HTERT RPE-1 (cell line): ENCODE data around the gene CDC34.
"Not testable (repeated sequence)": the region's sequence is repeated elsewhere in the genome, so short reads cannot be mapped to it uniquely, and the experiment has no call there.

ENCODE experiments used
- in situ Hi-C: fragments of 300-500 bp; cut with MboI; formaldehyde crosslinking; loops from 4 replicates; pipeline ENCODE4 v1.14.3; 2020; ENCODE audit warnings: low sequenced_read_pairs

CDC34 gene

DNA sequence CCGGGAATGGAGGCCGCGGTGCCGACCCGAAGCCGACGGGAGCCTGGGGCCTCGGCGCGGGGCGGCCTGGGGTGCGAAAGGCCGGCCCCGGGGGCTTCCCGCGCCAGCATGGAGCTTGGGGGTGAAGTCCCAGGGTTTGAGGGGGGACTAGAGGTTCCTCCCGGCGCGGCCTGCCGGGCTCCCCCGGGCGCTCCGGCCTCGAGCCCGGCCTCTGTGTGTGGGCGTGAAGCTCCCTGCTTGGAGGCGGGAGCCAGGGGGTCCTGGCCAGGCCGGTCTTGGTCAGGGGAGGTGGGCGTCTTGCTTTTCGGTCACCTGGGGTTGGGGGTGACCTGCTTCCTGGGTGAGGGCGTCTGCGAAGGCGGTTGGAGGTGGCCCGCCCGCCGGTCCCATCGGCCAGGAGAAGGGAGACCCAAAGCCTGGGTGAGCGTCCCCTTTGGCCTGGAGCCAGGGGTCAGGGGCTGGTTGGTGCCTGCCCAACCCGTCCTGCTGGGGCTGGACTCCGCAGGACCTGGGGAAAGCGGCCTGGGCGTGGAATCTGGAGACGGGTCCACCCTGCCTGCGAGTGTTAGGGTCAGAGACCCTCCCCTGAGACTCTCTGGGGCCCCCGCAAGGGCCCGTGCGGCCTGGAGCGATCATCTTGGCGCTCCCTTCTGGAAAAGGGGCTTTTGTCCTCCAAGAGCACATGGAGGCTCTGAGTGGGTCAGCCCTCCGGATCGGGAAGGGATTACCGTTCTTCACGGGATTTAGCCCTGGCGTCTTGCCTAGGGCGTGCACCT is 41.4 kb downstream of the CDC34 start:
- in situ Hi-C loops = no loop called here

DNA sequence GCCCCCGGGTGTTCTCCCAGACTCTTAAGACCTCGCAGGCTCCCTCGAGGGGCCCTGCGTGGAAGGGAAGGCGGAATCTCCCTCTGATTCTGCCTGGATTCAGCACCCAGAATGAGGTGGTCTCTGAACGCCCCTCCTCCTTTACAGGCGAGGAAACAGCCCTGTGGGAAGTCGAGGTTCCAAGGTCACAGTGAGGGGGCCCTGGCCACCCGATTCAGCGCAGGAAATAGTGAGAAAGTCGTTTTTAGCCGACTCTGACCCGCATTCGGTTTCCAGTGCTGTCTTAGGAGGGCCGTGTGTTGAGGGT is 41.9 kb downstream of the CDC34 start:
- in situ Hi-C loops = no loop called here

DNA sequence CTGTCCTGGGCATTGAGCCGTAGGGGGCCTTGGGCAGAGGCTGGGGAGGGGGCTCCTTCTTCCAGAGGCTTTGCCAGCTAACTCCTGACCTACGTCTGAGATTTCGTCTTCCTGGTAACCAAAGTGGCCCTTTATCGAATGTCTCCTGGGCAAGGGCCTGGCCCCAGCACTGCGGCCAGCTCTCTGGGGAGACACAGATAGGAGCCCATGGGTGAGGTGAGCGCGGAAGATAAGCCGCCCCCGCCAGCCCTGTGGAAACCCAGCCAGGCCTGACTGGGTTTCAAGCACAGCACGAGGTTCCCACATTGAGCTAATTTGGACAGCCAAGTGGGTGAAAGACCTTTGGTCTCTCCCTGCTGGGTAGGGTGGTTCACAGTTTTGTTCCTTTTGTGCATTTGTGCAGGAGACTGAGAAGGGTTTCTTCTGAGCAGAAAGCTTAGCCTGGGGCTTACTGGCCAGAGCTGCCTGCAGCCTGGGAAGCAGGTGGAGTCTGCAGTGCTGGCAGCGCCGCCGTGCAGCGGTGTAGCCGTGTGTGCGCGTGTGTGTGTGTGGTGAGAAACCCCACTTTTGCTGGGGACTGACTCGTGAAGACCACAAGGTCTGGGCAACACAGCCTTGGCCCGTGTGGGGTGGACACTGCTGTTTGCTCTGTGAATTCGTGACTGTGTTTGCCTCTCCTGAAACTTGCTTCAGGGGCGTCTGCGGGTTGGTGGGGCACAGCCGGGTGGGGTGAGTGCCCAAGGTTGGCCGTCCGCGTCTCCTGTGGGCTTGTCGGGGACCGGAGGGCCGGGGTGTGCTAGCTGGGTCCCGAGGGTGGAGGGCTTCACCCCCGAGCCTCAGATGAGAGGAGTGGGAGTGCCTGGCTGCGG is 43.3 kb downstream of the CDC34 start:
- in situ Hi-C loops = no loop called here

DNA sequence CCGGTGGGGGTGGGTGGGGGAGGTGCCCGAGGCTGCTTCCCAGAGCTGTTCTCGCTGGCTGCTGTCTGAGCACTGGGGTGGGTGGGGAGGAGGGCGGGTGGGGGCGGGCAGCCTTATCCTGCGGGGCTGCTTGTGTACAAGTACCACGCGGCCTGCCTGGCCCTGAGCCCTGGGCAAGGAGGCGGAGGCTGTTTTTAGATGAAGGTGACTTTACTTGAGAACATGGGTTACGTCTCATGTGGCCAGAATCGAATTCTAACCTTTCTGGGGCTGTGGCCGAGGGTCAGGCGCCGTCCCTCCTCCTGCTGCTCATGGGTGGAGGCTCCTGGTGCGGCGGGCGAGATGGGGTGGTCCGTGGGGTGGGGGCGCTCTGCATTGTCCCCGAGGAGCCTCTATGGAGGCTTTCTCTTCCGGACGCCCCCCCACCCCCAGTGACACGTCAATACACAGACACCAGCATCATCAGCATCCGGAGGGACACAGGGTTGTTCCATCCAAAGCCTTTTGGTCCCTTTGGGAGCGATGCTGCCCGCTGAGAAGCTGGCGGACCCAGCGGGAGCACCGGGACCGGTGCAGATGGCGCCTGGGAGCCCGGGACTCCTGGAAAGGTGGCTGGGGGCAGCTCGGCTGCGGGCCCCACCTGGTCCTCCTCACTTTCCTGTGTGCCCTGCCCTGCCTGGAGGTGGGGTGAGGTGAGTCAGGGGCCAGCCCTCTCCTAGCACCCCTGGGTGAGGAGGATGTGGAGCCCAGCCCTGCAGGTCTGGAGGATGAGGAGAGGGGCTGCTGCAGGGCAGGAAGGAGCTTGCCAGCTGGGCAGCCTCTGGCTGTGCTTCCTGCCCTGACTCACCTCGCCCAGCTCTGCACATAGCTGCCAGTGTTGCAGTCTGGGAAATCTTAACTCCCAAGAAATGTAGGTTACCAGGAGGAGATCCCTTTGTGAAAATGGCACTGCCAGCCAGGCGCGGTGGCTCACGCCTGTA is 44.3 kb downstream of the CDC34 start:
- in situ Hi-C loops = no loop called here

DNA sequence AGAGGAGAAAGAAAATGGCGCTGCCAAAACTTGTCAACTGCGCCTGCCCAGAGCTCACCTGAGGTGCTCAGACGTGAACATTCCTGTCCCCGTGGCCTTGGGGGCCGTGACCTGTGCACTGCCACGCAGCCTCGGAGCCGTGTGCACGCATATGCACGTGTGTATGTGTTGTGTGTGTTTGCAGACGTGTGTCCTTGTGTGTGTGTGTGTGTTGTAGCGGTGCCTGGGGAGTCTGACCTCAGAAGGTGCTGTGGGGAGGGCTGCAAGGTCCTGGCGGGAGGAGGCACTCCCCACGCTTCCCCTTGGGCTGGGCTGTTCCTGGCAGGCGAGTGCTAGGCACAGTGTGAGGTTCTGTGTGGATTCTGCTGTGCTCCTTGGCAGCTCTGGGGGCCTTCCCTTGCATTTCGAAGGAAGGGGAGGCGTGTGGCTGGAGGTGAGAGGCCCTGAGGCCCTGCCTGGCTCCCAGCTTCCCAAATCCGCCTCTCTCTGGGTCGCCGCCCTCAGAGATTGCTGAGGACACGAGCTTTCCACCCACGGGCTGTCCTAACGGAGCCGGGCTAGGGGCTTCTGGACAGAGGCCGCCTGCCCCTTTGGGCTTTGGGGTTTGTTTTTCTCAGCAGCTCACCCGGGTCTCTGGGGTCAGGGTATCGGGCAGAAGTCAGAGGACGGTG is 45.3 kb downstream of the CDC34 start:
- in situ Hi-C loops = no loop called here

DNA sequence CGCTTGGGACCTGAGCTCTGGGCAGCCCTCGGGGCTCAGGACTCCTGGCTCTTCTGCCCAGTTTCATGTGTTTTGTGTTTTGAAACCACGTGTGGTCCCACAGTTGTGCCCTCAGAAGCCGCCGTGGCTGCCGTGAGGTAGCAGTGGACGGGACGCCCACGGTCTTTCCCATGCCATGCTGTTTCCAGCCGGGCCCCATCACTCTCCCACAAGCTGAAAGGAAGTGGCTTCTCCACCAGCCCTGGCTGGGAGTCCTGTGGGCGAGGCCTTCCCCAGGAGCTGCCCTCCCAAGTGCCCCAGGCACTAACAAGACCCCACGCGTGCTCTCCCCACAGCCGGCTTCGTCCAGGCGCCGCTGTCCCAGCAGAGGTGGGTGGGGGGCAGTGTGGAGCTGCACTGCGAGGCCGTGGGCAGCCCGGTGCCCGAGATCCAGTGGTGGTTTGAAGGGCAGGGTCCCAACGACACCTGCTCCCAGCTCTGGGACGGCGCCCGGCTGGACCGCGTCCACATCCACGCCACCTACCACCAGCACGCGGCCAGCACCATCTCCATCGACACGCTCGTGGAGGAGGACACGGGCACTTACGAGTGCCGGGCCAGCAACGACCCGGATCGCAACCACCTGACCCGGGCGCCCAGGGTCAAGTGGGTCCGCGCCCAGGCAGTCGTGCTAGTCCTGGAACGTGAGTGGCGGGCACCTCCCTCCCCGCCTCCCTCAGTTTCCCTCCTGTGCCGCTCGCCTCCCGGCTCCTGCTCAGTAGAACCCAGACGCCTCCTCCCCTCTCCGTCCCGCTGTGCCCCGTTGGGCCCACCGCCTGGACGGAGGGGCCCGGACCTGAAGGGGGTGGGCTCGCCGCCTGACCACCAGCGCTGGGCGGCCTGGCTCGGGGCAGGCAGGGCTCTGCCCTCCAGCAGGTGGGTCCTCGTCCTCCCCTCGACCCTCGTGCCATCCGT is 46.2 kb downstream of the CDC34 start:
- in situ Hi-C loops = no loop called here

DNA sequence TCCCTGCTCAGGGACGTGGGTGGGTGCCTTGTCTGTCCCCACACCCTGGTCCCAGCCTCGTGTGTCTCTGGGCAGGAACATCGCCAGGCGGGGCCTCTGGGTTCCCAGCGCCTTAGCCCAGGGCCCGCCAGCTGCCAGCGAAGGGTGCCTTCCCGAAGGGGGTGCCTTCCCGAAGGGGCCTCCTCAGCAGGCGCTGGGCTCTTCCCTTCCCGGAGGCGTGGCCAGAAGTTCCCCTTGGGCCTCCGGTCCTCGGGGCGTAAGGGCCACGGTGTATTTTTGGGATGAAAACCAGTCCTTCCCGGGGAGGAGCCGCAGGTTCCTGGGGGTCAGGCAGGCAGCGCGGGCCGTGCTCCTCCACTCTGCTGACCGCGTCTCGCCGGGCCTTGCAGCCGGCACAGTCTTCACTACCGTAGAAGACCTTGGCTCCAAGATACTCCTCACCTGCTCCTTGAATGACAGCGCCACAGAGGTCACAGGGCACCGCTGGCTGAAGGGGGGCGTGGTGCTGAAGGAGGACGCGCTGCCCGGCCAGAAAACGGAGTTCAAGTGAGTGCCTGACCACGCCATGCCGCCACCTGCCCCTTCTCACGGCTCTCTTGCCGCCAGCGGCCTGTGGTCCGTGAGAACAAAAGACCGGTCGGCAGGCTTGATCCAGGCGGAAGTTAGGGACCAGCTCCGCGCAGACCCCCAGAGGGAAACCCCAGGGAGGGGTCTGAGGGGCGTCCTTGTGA is 47.7 kb downstream of the CDC34 start:
- in situ Hi-C loops = no loop called here

DNA sequence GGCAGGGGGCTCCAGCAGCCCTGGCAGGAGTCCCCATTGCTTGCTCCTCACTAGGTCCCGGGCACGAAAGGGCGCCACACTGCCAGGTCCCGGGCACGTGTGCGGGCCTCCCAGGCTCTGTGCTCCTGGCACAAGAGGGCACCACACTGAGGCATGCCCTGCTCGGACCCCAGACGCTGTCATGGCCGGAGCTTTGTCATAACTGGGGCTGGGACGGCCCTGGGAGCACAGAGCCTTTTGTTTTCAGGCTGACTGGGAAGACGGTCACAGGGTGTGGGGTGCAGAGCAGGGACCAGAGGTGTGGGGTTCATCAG is 48.2 kb downstream of the CDC34 start:
- in situ Hi-C loops = no loop called here

DNA sequence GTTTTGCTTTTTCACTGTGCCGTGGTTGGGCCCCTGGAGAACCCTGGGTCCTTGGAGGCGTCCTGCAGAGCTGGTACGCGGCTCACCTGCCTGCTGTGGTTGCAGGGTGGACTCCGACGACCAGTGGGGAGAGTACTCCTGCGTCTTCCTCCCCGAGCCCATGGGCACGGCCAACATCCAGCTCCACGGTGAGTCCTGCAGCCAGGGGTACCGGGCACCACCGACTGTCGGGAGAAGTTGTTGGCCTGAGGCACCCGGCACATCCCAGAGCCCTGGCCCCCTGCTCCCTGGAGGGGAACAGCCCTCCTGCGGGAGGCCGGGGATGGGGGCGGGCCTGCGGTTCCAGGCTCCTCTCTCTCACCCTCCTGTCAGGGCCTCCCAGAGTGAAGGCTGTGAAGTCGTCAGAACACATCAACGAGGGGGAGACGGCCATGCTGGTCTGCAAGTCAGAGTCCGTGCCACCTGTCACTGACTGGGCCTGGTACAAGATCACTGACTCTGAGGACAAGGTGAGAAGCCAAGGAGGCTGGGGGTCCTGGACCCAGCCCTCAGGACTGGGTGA is 48.8 kb downstream of the CDC34 start:
- in situ Hi-C loops = no loop called here

DNA sequence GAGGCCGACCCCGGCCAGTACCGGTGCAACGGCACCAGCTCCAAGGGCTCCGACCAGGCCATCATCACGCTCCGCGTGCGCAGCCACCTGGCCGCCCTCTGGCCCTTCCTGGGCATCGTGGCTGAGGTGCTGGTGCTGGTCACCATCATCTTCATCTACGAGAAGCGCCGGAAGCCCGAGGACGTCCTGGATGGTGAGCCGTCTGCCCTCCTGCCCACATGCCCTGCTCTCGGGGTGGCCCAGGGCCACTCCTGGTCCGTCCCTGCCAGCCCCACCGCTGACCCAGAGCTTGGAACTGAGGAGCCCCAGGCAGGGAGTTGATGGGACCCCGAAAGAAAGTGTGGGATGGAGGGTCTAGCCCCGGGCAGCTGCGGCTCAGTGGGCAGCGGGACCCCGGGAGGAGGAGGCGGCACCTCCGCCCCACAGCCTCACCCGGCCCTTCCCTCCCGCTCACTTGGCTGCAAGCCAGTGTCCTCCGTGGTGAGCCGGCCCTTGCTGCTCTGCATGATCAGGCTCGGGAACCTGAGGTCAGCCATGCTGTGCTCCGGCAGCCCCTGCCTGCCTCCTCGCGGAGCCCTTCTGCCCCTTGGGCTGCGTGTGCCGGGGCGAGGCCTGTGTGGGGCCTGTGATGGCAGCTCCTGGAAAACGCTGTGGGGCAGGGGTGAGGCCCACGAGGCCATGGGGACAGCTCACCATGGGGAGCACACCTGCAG is 50.0 kb downstream of the CDC34 start:
- in situ Hi-C loops = no loop called here

DNA sequence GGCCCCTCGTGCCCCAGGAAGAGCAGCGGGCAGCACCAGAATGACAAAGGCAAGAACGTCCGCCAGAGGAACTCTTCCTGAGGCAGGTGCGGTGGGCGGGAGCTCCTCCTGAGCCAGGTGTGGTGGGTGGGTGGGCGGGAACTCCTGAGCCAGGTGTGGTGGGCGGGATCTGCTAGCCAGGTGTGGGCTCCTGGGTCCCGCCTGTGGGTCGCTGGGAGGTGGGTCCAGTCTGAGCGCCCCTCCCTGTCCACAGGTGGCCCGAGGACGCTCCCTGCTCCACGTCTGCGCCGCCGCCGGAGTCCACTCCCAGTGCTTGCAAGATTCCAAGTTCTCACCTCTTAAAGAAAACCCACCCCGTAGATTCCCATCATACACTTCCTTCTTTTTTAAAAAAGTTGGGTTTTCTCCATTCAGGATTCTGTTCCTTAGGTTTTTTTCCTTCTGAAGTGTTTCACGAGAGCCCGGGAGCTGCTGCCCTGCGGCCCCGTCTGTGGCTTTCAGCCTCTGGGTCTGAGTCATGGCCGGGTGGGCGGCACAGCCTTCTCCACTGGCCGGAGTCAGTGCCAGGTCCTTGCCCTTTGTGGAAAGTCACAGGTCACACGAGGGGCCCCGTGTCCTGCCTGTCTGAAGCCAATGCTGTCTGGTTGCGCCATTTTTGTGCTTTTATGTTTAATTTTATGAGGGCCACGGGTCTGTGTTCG is 51.1 kb downstream of the CDC34 start:
- in situ Hi-C loops = no loop called here

DNA sequence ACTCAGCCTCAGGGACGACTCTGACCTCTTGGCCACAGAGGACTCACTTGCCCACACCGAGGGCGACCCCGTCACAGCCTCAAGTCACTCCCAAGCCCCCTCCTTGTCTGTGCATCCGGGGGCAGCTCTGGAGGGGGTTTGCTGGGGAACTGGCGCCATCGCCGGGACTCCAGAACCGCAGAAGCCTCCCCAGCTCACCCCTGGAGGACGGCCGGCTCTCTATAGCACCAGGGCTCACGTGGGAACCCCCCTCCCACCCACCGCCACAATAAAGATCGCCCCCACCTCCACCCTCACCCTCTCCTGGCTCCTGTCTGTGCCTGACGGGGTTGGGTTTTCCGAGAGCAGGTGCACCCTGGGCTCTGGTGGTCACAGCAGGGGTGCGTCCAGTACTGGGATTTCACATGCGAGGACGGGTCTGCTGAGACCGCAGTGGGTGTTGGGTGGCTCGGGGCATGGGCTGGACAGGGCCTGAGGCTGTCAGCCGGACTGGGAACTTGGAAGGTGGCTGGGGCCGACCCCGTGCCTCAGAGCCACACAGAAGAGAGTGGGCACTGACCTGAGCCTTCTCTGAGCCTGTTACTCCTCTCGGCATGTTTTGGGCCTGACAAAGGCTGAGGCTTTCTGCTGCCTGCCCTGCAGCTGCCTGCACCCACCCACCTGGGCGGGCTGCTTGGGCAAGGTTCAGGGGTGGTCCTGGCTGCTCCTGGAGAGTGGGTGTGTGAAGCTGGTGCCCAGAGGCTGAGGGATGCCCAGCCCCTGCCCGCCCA is 51.8 kb downstream of the CDC34 start:
- in situ Hi-C loops = no loop called here

DNA sequence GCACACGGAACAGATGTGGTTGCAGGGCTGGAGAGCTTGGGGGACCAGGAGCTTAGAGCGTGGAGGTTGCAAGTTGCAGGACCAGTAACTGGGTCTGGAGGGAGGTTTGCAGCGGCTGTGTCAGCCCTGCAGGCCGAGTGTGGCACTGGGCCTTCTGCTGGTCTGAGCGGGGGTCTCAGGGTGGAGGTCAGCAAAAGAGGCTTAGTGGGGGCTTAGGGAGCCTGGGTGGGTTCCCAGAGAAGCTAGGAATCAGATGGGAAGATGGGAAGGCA is 52.3 kb downstream of the CDC34 start:
- in situ Hi-C loops = no loop called here

DNA sequence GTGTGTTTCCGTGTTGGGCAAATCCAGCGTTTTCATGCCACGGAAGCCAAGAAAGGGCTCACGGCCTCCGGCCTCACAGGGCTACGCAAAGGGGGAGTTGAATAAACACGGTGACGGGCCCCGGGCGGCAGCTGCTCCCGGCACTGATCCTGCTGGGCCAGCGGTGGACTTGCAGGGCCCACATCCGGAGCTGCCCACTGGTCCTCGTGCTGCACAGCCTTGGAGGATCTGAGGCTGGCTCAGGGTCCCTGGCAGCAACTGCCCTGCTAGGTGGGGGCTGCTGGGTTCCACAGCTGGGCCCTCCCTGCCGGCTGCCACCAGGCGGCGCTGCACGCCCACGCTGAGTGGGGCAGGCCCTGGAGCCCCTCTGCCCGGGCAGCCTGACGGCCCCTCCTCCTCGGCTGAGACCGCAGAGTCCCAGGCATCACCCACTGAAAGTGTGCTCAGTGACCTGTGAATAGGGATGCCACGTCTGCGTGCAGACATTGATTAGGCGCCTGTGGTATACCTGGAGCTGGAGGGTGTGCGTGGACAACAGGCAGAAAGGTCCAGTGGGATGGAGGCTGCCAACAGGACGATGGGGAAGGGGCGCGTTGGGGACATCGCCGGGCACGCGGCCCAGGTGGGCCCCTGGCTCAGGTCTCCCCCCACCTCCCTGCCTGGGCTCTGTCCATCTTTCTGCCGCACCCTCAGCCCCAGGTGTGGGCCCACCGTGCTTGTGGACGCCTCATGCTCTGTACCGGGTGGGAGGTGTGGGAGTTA is 52.9 kb downstream of the CDC34 start:
- in situ Hi-C loops = no loop called here

DNA sequence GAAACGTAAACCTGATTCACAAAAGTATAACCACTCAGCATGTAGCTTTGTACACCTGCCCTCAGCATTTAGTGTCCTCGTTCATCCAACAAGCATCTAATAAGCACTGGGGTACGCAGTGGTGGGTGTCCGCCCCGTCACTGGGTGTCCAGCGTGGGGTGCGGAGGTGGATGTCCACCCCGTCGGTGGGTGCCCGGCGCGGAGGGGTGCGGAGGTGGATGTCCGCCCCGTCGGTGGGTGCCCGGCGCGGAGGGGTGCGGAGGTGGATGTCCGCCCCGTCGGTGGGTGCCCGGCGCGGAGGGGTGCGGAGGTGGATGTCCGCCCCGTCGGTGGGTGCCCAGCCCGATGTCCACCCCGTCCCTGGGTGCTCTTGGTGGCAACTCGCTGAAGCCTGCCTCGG is 53.6 kb downstream of the CDC34 start:
- in situ Hi-C loops = not testable (repeated sequence)

DNA sequence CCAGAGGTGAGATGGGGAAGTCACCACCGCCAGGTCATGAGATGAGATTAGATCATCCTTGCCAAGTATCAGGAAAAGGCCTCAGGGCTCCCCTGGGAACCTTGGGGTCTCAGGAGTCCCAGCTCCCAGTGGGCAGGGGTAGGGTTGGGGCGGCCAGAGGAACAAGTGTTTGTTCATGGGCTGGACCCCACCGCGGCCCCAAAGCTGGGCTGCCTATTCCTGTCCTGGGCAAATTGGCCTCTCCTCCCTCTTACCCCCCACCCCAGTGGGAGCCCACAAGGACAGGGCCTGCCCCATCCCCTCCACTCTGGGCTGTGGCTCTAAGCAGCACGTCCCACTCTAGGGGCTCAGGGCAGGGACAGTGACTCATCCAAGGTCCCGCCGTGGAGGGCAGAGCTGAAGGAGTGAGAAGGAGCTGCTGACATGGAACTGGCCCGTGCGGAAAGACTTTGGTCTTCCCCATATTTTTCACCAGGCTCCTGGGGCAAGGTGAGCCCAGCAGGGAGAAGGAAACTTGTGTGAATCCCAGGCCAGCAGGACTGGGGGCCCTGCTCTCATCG is 54.1 kb downstream of the CDC34 start:
- in situ Hi-C loops = no loop called here
